Activated T-cell treated with anti-CD3 and anti-CD28 coated beads for 1 hour (primary cell): Measurements from ENCODE around the gene TTC24.
A peak's percentile ranks its signal among the peaks of the same experiment; 100 is the strongest.
"Not testable (repeated sequence)": the region's sequence is repeated elsewhere in the genome, so short reads cannot be mapped to it uniquely, and the experiment has no call there.

Source experiments
- DNase-seq: peaks from one replicate; pipeline ENCODE4 v3.0.0-alpha.2; 2020; ENCODE audit warnings: low read depth

Gene TTC24

DNA sequence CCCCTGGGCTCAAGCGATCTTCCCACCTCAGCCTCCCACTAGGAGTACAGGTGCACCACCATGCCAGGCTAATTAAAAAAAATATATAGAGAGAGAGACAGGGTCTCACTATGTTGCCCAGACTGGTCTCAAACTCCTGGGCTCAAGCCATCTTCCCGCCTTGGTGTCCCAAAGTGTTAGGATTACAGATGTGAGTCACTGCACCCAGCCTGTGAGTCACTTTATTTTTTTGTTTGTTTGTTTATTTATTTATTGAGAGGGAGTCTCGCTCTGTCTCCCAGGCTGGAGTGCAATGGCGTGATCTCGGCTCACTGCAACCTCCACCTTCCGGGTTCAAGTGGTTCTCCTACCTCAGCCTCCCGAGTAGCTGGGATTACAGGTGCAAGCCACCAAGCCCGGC lies 8.4 kb downstream of the TTC24 start:
- not testable (repeated sequence) for DNase-seq

DNA sequence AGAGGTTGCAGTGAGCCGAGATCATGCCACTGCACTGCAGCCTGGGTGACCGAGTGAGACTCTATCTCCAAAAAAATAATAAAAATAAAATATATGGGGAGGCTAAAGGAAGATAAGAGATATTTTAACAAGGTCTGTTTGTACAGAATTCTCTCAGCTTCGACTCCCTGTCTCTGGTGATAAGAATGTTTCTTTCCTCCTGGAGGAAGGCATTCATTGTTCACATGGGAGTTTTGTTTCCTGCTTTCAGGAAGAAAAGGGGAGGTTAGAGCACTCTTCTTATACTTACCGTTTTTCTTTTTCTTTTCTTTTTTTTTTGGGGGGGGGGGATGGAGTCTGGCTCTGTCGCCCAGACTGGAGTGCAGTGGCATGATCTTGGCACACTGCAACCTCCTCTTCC lies 10.0 kb downstream of the TTC24 start:
- DNase-seq = no peak

DNA sequence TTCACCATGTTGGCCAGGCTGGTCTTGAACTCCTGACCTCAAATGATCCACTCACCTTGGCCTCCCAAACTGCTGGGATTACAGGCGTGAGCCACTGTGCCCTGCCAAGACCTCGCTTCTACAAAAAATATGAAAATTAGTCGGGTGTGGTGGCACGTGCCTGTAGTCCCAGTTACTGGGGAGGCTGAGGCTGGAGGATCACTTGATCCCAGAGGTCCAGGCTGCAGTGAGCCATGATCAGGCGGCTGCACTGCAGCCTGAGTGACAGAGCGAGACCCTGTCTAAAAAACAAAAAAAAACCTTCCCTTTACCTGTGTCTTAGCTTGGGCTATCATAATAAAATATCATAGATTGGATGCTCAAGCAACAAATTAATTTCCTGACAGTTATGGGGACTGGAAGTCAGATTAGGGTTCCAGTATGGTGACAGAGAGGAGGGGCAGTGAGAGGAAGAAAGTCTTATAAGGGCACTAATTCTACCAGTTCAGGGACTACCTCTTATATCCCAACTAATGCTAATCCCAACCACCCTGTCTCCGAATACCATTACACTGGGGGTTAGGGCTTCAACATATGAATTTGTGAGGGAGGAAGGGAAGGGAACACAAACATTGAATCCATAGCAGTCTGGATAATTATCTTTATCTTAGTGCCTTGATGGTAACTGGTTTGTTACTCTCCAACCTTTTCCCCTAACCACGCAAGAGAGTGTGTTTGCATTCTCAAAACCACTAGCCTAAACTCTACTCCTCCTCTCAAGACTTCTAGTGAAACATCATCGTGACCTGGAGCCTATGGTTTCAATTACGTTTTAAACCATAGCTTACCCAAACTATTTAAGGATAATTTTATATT lies 11.0 kb downstream of the TTC24 start:
- no peak for DNase-seq

DNA sequence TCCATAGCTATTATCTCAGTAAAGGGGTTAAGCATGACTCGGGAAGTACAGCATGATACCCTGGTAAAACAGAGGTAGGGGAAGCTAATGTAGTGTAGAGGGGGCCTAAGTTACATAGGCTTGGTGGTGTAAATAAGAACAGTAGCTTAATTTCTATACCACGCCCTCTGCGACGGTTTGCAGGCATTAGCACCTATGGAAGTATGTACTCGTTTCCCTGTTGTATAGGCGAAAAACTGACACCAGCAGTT lies 11.6 kb downstream of the TTC24 start:
- DNase-seq = no peak

DNA sequence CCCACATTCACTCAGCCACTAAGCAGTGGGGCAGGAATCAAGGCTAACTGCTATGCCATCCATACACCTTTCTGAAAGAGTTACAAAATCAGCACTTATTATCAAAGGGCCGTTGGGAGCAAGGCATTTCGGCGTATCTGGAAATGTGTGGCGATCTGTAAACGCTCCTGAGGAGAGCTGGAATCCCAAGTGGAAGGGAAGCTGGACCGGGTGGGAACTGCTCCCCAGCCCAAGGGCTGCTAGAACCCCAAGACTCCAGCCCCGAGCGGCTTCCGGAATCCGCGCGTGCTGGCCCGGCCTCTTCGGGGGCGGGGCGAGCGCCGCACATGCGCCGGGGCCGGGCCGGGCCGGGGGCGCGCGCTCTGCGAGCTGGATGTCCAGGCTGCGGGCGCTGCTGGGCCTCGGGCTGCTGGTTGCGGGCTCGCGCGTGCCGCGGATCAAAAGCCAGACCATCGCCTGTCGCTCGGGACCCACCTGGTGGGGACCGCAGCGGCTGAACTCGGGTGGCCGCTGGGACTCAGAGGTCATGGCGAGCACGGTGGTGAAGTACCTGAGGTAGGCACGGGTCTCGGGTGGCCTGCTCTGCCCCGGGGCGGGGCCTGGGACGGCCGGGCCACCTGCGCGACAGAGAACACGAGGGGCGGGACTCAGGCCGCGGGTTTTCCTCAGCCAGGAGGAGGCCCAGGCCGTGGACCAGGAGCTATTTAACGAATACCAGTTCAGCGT lies 12.1 kb downstream of the TTC24 start, which contains the start of gene NAXE:
NAXE (plus strand) TSS at position 345 of the 726 bp plus-strand sequence; CDS start at position 374, 29 bp downstream.
- peak; percentile 61 for DNase-seq

DNA sequence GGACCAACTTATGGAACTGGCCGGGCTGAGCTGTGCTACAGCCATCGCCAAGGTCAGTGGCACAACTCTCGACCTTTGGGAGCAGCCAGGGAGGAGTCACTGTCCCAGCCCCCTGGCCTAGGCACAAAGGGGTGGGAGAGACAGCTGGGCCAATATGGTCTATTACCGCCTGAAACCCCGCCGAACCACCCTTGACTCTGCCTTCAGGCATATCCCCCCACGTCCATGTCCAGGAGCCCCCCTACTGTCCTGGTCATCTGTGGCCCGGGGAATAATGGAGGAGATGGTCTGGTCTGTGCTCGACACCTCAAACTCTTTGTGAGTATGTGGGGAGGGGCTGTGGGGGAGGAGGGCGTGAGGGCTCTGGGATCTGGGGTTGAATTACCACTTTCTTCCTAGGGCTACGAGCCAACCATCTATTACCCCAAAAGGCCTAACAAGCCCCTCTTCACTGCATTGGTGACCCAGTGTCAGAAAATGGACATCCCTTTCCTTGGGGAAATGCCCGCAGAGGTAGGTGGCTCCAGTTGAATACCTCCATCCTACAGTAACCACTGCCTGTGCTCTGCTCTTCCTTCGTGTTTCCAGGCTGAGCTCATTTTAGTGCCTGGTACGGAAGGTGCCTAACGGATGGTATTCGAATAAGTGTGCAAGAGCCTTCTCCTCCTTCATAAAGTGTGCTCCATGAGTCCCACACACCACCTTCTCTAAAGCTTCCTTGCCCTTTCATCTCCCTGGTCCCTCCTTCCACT lies 12.8 kb downstream of the TTC24 start:
- DNase-seq = no peak

DNA sequence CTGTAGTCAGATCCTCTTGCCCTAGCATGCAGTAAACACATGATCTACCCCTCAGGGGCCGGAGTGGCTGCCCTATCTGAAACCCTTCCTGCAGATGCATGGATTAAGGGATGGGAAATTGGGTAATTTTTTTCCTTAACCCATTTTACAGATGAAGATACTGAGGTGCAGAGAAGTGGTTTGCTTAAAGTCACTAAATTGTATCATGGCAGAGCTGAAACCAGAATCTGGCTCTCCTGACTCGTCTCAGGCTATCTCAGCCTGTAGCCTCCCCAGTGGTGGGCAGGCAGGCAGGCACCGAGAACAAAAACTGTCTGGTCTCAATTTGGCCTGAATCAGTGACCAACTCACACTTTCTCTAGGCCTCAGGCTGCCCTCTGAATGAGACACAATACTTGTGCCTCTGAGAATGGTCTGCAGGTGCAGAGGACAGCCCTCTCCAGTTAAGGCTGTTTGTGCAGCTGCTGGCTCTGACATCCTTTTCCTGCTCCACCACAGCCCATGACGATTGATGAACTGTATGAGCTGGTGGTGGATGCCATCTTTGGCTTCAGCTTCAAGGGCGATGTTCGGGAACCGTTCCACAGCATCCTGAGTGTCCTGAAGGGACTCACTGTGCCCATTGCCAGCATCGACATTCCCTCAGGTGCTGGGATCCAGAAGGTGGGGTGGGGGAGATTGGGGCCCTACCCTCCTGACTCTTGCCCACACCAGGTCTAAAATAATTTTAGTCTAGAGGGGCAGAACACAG lies 13.6 kb downstream of the TTC24 start:
- no peak for DNase-seq

DNA sequence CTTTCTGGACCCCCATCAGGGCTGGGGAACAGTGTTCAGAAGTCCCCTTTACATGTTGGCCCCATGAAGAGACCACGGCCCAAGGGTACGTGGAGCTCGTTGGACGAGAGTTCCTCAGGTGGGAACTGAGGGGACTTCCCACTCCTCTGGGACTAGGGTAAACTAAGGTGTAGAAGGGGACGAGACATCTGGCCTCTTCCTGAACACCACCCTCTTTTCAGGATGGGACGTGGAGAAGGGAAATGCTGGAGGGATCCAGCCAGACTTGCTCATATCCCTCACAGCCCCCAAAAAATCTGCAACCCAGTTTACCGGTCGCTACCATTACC lies 14.1 kb downstream of the TTC24 start:
- no peak for DNase-seq

DNA sequence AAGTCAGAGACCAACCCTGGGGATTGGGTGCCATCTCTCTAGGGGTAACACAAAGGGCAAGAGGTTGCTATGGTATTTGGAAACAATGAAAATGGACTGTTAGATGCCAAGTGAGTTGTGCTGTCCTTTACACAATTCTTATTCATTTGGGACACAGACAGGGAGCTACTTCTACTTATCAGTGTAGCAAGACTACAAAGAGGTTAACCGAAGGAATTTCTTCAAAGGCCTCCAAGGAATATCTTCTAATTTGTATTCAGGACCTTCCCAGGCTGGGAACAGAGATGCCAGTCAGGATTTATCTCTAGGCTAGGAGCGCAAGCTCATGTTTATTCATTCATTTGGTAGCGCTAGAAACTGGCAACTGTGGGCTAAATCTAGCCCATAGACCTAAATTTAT lies 14.7 kb downstream of the TTC24 start:
- DNase-seq = no peak

DNA sequence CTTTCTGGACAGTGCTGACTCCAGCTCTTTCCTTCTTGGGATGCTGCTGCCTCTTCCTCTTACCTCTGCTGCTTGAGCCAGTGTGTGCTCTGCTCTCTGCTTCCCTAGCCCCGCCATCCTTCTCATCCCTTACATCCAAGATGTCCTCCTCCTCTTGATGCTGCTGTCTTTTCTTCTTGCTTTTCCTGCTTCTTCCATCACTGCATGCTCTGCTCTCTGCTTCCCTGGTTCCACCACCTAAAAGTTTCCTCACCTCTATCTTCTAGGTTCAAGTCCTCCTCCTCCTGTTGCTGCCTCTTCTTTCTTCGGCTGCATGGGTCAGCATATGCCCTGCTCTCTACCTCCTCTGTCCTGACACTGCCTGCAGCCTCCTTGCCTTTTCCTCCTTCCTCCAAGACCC lies 15.5 kb downstream of the TTC24 start:
- DNase-seq = no peak

DNA sequence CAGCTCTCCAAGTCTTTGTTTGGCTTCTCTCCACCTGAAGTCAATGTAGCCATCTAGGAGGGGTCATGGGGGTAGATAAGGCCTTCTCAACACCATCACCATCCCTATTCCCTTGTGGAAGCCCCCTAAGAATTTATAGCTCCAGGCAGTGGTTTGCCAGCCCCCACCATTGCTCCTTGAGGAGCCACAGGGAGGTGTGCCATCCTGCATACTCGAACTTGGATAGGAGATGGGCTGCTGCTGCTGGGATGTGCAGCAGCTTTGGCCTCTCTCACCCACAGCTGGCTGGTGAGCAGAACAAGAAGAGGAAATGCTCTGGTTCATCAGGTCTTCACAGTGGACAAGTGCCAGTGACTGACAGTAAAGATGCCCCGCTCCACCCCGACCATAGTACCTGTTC lies 16.9 kb downstream of the TTC24 start:
- DNase-seq = no peak

DNA sequence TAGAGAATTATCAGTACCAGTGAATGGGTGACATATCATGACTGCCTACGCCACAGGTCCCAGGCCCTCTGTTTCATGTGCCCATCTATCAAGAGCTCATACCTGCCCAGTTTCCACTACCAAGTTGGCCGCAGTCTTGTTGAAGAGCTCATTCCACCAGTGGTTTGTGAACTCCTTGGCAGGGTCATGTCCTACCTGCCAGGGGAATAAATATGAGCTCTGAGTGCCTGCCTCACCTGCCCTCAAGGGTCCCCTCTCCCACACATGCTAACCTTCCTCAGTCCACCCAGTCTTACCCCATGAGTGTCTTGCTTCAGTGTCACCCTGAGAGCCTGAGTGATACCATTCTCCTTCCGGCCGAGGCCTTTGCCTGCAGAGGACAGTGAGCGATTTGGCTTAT lies 18.6 kb downstream of the TTC24 start:
- no peak for DNase-seq

DNA sequence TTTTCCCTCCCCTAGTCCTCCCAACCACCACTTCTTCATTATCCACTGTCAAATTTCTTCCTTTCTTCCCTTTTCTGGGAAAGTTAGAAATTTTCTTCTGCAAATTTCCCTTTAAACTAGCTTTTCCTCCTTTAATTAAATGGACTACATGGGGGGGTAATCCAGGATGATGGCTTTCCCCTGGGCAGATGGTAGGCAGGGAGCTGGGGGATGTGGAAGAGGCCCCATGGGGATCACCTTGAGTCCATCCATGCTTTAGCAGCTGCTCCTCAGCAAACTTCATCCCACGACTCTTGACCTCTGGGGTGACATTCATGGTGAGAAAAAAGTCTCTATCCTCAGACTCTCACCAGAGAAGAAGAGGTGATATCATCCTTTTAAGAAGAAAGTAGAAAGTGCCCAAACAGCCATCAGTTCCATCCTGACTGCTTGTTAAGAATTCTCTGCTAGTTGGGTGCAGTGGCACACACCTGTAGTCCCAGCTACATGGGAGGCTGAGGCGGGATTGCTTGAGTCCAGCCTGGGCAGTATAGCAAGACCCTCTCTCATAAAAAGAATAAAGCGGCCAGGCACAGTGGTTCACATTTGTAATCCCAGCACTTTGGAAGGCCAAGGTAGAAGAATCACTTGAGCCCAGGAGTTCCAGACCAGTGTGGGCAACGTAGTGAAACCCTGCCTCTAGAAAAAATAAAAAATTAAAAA lies 19.4 kb downstream of the TTC24 start:
- DNase-seq = no peak

DNA sequence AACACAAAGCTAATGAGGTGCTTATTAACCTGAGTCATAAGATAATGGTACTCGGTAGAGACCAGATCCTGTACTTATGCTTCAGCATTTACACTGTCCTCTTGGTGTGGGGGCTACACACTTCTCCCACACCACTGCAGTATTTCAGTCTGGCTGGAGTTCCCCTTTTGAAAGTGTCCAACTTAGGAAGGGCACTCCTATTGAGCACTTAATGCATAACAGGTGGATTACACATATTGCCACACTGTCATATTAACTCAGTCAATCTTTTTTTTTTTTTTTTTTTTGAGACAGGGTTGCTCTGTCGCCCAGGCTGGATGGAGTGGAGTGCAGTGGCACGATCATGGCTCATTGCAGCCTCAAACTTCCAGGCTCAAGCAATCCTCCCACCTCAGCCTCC lies 20.3 kb downstream of the TTC24 start:
- DNase-seq = no peak

DNA sequence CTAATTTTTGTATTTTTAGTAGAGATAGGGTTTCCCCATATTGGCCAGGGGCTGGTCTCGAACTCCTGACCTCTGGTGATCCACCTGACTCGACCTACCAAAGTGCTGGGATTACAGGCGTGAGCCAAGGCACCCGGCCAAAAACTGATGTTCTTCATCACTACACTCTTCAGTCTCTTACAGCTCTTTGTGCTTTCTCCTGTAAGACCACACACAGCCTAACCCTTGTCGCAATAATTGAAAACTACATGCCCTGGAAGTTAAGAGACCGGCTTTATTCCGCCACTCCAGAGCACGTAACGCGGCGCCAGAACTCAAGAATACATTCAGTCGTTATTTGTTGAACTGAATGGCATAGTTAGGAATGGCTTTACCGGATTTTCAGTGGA lies 21.2 kb downstream of the TTC24 start:
- DNase-seq = no peak

DNA sequence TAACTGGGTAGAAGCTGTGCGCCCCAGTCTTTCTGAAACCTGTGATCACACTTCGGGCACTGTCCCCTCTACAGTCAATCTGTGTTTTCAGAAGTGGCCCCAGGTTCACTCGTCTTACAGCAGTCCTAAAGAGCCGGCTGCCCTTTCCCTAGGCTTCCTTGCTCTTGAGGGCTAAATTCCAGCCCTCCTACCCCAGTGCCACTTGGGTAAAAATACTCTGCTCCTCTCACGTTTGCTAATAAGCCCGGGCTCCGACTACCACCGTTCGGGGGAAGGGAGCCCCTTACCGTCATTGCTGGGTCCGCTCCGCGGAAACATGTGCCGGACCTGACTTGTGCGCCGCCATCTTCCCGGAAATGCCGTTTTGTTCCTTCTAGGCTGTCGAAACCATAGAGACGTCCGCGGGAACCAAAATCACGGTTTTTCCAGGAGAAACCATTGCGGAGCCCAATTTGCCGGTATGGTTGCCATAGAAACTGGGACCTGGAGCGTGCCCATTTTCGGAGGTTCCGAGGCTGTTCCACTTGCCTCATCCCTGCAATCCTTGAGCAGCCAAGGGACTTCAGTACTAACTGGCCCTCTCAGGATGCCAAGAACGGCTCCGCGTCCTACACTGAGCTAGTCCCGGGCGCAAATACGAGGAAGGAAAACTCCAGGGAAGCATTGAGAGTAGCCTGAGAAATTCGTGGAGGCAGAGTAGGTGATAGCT lies 21.8 kb downstream of the TTC24 start, which contains the start of gene GPATCH4:
GPATCH4 (minus strand) TSS at position 358 of the 709 bp plus-strand sequence.
- peak; percentile 59 for DNase-seq

DNA sequence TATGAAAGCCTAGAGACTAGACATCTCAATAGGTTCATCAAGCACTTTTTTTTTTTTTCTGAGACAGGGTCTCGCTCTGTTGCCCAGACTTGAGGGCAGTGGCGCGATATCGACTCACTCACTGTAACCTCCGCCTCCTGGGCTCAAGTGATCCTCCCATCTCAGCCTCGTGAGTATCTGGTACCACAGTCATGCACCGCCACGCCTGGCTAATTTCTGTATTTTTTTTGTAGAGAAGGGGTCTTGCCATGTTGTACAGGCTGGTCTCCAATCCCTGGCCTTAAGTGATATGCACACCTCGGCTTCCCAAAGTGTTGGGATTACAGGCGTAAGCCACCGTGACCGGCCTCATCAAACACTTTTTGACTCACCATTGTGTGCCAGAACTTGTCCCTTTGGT lies 22.4 kb downstream of the TTC24 start:
- no peak for DNase-seq

DNA sequence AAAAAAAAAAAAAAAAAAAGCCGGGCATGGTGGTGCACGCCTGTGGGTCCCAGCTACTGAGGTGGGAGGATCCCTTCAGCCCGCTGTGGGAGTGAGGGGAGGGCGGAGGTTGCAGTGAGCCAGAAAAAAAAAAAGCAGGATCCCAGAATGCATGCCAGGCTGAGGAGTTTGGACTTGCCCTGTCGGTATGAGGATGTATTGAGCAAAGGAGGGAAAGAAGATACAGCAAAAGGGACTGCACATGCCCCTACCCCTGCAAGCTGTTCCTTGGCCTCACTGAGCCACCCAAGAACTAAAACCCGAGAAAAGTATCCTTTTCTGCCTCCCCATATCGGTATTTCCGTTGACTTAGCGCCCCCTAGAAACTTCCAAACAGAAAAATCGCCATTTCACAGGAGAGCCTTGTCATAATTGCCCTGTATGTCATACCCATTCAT lies 23.1 kb downstream of the TTC24 start:
- no peak for DNase-seq

DNA sequence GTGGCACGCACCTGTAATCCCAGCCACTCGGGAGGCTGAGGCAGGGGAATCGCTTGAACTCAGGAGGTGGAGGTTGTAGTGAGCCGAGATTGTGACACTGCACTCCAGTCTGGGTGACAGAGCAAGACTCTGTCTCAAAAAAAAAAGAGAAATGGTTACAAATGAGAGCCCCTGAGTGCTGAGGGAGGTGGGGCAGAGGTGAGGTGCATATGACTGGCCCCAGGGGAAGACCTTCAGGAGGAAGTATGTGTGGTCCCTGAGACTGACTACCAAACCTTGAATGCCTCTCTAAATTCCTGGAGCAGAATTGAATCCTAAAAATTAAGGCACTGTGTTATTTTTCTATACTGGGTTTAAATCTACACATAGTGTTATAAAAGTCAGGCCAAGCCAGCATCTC lies 27.8 kb downstream of the TTC24 start:
- not testable (repeated sequence) for DNase-seq

DNA sequence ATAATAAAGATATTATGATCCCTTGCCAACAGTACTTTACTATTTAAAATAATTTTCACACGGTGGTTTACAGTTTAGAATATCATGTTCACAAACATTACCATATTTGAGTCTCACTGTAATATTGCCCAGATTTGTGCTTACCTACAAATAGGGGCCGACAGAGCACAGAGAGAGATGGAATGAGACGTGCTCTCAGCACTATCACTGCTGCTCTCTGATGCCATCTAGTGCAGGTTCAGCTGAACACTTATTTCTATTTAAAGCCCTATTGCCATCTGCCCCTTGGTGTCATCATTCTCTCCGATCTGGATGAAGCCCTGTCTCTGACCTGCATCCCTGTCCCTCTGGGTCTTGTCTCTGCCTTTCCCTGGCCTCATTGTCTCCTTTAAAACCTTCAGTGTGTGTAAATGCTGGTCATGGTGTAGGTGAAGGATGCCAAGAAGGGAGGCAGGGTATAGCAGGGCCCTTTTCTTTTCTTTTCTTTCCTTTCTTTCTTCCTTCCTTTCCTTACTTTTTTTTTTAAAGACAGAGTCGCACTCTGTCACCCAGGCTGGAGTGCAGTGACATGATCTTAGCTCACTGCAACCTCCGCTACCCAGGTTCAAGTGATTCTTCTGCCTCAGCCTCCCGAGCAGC lies 28.6 kb downstream of the TTC24 start:
- DNase-seq = peak; percentile 37
